Ovary (tissue), 3 donors: ENCODE results near the gene RINT1.

Experiments used
- CTCF ChIP-seq, 3 donors: fragments of 450-650 bp in 2 of 3; fragments of 200-600 bp in 1 of 3; IDR thresholded peaks; one replicate each; pipeline versions ENCODE4 v1.5.1 to v1.8.0; 2016 to 2022; ENCODE audit warnings: antibody characterized with exemption in 3 of 3, mild to moderate bottlenecking in 1 of 3
- EP300 ChIP-seq: sonication (generic); formaldehyde crosslinking; IDR thresholded peaks from one replicate; pipeline ENCODE4 v1.6.1; 2017; ENCODE audit warnings: antibody characterized with exemption
- donor health status: DM: no; HTN: no; CAD: no.

GRCh38 chr7:105496521-105496920 lies 35.5 kb upstream of the RINT1 start:
- TF ChIP-seq EP300 (no peak), CTCF (IDR thresholded peaks at IDR 0.05) (no peak)
